EL (cell line): ENCODE measurements around the gene GLRX5.
"Not testable (repeated sequence)": the region's sequence is repeated elsewhere in the genome, so short reads cannot be mapped to it uniquely, and the experiment has no call there.

ENCODE experiments used
- DNase-seq: peaks from one replicate; pipeline ENCODE4 v3.0.0-alpha.2; 2016

The GLRX5 gene

DNA sequence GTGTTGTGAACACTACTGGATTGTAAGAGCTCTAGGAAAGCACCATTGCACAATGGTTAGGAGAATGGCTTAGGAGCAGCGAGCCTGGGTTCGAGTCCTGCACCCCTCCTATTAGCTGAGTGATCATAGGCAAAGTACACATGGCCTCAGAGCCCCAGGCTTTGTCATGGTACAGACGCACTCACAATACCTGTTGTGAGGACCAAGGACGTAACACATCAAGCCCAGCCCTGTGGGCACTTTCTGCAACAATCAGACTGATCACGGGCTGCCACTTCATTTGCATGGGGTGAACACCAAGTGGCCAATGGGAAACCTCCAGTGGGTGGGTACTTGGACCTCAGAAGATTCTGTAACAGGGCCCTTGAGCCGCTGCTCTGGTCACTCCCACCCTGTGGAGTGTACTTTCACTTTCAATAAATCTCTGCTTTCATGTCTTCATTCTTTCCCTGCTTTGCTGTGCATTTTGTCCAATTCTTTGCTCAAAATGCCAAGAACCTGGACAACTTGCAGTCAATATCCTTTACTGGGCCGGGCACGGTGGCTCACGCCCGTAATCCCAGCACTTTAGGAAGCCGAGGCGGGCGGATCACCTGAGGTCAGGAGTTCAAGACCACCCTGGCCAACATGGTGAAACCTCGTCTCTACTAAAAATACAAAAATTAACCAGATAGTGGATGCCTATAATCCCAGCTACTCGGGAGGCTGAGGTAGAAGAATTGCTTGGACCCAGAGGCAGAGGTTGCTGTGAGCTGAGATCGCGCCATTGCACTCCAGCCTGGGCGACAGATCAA, 28.2 kb downstream of the GLRX5 start:
- DNase-seq, result peak; percentile 16

DNA sequence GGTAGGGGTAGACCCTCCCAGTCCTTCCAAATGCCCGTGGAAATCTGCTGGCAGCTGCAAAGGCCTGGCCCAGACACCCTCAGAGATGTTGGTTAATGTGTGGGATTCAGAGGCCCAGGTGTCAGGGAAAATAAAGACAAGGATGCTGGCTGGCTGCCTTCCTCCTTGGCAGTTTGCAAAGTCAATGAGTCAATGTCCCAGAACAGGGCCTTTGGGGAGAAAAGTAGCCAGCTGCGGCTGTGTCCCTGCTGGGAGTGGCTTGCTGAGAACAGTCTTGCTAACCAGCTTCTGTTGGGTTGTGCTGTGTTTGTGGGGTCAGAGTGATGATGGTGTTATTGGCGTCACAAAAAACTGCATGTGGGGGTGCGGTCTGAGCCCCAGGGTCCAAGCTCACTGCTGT, 29.2 kb downstream of the GLRX5 start:
- DNase-seq, result no peak

DNA sequence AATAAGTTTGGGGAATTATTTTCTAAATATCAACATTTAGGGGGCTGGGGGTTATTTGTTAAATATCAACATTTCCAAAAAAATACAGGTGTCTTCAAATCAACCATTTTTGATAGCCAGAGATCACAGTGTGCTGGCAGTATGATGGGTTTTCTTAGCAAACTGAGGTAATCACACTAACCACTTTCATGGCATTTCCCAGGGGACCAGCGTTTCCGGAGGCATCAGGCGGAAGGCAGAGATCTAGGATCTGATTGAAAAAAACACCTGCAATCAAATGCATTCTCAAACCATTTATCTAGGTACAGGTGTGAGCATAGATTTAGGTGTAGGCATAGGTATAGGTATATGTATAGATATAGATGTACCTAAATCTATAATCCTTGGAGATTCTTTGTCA, 34.6 kb downstream of the GLRX5 start:
- DNase-seq, result no peak

DNA sequence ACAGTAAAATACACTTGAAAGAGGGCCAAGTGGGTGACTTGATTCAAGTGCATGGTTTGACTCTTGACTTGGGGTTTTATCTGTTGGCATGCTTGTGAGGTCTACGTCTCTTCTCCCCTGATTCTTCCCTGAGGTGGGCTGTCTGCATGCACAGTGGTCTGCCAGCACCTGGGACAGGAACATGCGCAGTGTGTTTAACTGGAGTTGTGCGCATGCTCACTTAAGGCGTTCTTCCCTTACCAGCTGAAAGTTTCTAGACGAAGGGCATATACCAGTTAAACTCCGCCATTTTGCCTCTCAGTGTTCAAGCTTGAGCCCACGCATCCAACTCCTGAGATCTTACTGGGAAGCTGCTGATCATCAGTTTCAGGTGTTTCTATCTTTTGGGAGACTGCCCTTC, 38.5 kb downstream of the GLRX5 start:
- DNase-seq, result no peak

DNA sequence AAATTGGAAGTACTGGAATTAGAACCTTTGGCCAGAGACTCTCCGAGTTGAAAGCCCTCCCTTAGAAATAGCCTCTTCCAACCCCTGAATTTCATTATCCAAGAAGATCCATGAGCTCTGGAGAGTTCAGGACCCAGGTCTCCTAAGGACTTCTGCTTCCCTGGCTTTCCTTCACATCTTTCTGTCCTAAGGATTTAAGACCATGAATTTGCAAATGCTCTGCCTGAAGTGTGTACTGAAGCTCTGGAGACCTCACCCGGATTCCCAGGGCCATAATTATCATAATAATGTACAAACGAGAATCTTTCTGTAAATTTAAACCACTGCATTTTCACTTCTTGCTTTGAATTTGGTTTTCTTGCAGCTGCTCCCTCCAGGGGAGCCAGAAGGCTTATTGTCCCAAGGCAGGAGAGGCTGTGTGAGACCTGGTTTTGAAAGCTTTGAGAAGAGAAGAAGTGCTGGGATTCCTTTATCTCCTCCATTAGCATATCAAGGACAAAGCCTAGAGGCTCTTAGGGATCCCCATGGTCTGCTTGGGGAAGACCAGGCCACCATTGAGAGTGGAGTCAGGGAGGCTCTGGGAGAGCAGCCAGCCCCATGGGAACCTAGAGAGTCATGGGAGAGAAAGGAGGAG, 41.1 kb downstream of the GLRX5 start:
- DNase-seq, result no peak

DNA sequence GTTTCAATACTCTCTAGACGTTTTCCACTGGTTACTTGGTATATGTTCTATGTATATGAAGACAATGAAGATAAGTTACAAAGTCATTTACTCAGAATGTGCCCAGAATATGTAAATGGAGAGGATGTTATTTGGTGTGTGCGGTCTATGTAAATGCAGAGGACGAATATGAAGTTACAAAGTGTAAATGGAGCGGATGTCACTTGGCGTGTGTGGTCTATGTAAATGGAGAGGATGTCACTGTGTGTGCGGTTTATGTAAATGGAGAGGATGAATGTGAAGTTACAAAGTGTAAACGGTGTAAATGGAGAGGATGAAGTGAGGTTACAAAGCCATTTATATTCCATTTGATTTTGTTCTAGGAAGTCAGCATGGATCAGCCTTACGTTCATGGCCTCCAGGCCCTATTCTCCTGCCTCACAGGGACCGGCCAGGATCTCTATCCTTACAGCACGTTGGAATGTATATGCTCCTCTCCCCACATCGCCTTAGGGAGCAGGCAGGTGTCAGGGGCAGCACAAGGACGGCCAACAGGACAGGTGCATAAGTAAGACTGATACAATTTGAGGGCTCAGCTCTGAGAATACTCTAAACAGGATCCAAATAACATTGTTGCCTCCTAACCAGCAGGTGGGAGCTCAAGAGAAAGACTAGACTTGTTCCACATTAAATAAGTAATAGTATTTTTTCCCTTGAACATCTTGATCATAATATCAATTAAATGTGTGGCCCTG, 42.4 kb downstream of the GLRX5 start:
- no peak for DNase-seq

DNA sequence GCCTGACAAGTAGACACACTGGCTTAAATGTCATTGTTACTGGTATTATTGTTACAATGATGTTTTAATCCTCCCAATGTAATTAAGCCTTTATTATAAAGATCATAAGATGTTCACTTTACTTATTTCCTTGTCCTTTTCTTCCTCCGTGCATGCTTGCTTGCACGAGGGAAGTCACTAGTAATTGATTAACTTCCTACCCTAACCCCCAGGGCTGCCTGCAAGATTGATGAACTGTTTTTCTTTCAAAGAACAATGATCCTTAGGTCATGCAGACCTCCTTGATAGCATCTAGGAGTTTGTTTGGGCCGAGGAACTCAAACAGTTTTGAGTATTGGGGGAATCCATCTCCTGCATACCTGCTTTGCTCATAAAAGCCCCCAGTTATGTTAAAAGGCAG, 43.0 kb downstream of the GLRX5 start:
- DNase-seq, result no peak

DNA sequence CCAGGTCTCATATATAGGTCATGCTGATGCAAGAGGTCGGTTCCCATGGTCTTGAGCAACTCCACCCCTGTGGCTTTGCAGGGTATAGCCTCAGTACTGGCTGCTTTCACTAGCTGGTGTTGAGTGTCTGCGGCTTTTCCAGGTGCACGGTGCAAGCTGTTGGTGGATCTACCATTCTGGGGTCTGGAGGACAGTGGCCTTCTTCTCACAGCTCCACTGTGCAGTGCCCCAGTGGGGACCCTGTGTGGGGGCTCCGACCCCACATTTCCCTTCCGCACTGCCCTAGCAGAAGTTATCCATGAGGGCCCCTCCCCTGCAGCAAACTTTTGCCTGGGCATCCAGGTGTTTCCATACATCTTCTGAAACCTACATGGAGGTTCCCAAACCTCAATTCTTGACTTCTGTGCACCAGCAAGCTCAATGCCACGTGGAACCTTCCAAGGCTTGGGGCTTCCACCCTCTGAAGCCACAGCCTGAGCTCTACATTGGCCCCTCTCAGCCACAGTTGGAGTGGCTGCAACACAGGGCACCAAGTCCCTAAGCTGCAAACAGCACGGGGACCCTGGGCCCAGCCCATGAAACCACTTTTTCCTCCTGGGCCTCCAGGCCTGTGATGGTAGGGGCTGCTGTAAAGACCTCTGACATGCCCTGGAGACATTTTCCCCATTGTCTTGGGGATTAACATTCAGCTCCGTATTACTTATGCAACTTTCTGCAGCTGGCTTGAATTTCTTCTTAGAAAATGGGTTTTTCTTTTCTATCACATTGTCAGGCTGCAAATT, 49.2 kb downstream of the GLRX5 start:
- DNase-seq, result not testable (repeated sequence)

DNA sequence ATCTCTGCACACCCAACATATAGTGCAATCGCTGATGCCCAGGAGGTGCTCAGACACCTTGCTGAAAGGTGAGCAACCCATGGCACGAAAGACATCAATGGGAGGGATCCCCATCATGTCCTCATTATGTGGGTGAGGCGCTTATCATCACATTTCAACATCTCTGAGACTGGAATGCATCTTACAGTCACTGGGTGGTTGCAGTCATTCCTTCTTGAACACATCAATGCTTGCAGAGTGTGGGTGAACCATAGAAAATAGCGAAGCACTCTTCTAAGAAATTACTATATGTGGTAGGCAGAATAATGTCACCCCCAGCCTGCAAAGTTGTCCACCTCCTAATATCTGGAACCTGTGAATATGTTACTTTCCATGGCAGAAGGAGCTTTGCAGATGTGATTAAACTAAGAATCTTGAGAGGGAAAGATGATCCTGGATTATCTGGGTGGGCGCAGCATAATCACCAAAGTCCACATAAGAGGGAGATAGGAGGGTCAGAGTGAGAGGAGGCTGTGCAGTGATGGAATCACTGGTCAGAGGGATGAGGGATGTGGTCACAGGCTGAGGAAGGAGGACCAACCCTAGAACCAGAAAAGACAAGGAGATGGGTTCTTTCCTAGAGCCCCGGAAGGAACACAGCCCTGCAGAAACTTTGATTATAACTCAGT, 51.2 kb downstream of the GLRX5 start:
- DNase-seq, result no peak

DNA sequence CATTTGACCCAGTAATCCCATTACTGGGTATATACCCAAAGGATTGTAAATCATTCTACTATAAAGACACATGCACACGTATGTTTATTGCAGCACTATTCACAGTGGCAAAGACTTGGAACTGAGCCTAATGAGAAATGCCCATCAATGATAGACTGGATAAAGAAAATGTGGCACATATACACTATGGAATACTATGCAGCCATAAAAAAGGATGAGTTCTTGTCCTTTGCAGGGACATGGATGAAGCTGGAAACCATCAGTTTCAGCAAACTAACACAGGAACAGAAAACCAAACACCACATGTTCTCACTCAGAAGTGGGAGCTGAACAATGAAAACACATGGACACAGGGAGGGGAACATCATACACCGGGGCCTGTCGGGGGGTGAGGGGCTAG, 56.3 kb downstream of the GLRX5 start:
- DNase-seq, result not testable (repeated sequence)
